ENCODE data around the gene EPS15. TPM values are rescaled to one million over a fixed set of nuclear protein-coding genes. Genes with fewer than 3 reads are reported as not detected.
"Not testable (repeated sequence)": the region's sequence is repeated elsewhere in the genome, so short reads cannot be mapped to it uniquely, and the experiment has no call there.

Gene EPS15
- total and polyA plus RNA-seq, 2 of the 8 experiments (the other 6 are each of a cell fraction or from before 2014, with no cell fraction given): 15.9 to 57.2 TPM

- H4K8ac ChIP-seq (ENCODE audit: extremely low read depth, insufficient read depth, low read length); H2BK120ac ChIP-seq (replicated peaks; ENCODE audit: low read depth, low read length); H3K23me2 ChIP-seq (ENCODE audit: low read depth, low read length); H3K27ac ChIP-seq (ENCODE audit: low read depth, low read length); H3K9ac ChIP-seq (replicated peaks in 1 of 4; ENCODE audit: extremely low read depth in 1 of 4, low read depth in 3 of 4, low read length in 3 of 4); H2BK5ac ChIP-seq (ENCODE audit: low read depth, low read length); H2AFZ ChIP-seq (ENCODE audit: low read length); H3K14ac ChIP-seq (ENCODE audit: insufficient read length); H3K4ac ChIP-seq (replicated peaks; ENCODE audit: insufficient read length, low read depth, low read length); H3K23ac ChIP-seq (ENCODE audit: insufficient read length); FAIRE-seq; DNase-seq (ENCODE audit: low read depth in 1 of 2, low spot score in 2 of 2); H4K91ac ChIP-seq (replicated peaks; ENCODE audit: insufficient read length, low read length); H3K4me2 ChIP-seq (ENCODE audit: insufficient read depth in 1 of 2, low read depth in 2 of 2, low read length in 2 of 2); H3K18ac ChIP-seq (ENCODE audit: extremely low read depth, low read length); H3K56ac ChIP-seq (replicated peaks; ENCODE audit: insufficient read length, low read depth, low read length); H3K79me1 ChIP-seq (ENCODE audit: low read depth, low read length); POLR2A ChIA-PET (ENCODE audit: partially characterized antibody); H2BK20ac ChIP-seq (ENCODE audit: low read length); H3K9me3 ChIP-seq (ENCODE audit: insufficient read depth in 2 of 2, low read depth in 1 of 2, low read length in 1 of 2); H4K5ac ChIP-seq (ENCODE audit: insufficient read length, low read depth, low read length); H2AK5ac ChIP-seq (ENCODE audit: low read depth, low read length); H3K4me1 ChIP-seq (replicated peaks in 1 of 4; ENCODE audit: control insufficient read depth in 3 of 4, insufficient read depth in 4 of 4, low read length in 3 of 4); CTCF ChIA-PET (ENCODE audit: partially characterized antibody); H2BK12ac ChIP-seq (ENCODE audit: low read depth, low read length); H3K27me3 ChIP-seq (replicated peaks in 1 of 4; ENCODE audit: control insufficient read depth in 3 of 4, extremely low read depth in 1 of 4, insufficient read depth in 3 of 4, low read length in 3 of 4); H3K4me3 ChIP-seq (ENCODE audit: extremely low read depth in 1 of 4, insufficient read depth in 2 of 4, low read depth in 3 of 4, low read length in 4 of 4); H2BK15ac ChIP-seq (ENCODE audit: low read length); H3K36me3 ChIP-seq (ENCODE audit: control insufficient read depth in 2 of 4, insufficient read depth in 4 of 4, low read length in 3 of 4); H4K20me1 ChIP-seq (replicated peaks in 1 of 2; ENCODE audit: control insufficient read depth in 1 of 2, insufficient read depth in 2 of 2, low read length in 2 of 2): not testable (repeated sequence)
- peaks cover 0 to 27% of the 10 kb centered on the region in 2 experiments; a peak in 2 of 4 replicates for H3K79me2 ChIP-seq (ENCODE audit: control insufficient read depth in 1 of 2, insufficient read depth in 2 of 2, low read length in 2 of 2)
- WGBS, 2 experiments (ENCODE audit: extremely low coverage in 1 of 2, insufficient coverage in 1 of 2, insufficient read length in 1 of 2, insufficient replicate concordance in 2 of 2, low coverage in 1 of 2, low lambda C conversion rate in 2 of 2, missing lambda C conversion rate in 1 of 2): 91% methylated on average over 8 of the region's 8 CpGs; no CpG with 5 or more reads in 1 of the 2 experiments
These were observed 17.8 kb downstream of the EPS15 start for GRCh38 chr1:51501218-51501630.

Data from H1 (cell line).